CMK (cell line): ENCODE measurements around the gene FNBP1.

Experiments used
- DNase-seq: peaks from one replicate; pipeline ENCODE4 v3.0.0-alpha.2; 2010; ENCODE audit warnings: low read depth

The FNBP1 gene

DNA sequence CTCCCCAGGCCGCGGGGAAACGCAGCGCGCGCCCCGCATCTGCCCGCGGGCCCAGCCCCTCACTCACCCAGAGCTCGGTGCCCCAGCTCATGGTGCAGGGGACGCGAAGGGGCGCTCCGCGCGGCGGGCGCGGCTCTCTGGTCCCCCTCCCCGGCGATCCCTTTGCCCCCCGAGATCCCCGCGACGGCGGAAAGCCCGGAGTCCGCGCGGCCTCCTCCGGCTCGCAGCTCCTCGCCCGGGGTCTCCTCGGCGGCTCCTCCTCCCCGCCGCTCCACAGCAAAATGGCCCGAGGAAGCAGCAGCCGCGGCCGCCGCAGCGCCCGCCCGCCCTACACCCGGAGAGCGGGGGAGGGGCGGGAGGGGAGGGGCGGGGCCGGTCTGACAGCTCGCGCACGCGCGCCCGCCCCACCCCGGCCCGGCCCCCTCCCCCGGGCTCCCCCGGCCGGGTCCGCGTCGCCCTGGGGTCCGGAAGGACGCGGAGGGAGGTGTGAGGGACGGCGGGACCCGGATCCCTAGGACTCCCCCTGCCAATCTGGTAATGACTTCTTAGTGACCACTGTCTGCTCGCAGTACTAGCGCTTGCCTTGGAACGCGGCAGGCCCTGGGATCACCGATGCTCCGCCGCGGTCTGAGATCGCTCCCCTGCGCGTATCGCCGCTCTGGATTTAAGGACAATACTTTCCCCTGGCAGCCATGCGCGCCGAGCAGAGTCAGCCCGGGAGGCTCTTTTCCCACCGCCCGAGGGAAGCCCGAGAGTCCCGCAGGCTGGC lies at the start of gene FNBP1:
Gene FNBP1, minus strand, starts transcription at position 305 of the 769 bp plus-strand sequence. Its CDS starts 214 bp downstream, at position 91.
- peak; percentile 51 for DNase-seq

GRCh38 chr9:130090915-130091314 lies 47.9 kb upstream of the FNBP1 start:
- no peak for DNase-seq

DNA sequence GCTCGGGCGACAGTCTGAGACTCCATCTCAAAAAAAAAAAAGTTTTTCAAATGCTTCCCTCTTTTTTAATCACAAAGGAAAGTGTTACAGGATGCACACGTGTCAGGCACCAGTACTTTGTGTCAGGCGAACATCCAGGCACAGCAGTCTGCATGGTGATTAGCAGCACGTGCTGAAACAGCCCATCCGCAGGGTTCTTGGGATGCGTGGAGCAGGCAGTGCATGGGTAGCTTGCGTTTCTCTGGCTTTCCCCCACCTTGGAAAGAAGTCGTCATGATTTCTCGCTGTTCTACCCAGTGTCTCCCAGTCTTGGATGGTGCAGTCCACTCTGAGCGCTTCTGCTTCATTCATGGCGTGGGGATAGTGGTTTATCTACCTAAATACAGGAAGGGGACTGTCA lies 46.2 kb upstream of the FNBP1 start:
- DNase-seq: no peak

DNA sequence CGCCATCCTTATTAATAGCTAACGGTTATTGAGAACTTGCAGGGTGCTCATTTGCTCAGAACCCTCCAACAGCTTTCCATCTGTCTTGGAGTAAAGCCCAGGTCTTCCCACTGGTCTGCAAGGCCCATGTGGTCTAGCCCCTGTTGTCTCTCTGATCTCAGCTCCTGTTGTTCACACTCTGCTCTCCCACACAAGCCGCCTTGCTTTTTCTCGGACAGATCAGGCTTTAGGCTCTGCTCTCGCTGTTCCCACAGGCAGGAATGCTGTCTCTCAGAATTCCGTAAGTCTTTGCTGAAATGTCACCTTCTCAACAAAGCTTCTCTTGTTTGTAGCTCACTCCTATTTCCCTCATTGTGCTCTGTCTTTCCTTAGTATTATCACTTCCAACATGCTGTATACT lies 45.1 kb upstream of the FNBP1 start:
- no peak for DNase-seq

DNA sequence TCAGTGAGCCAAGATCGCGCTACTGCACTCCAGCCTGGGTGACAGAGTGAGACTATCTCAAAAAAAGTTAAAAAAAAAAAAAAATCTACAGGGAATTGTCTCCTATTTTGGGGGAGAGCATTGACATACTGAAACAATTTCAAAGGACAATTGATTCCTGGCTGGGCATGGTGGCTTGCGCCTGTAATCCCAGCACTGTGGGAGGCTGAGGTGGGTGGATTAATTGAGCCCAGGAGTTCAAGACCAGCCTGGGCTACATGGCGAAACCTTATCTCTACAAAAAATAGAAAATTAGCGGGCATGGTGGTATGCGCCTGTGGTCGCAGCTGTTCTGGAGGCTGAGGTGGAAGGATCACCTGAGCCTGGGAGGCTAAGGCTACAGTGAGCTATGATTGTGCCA lies 41.3 kb upstream of the FNBP1 start:
- no peak for DNase-seq

GRCh38 chr9:130078547-130078946 lies 35.6 kb upstream of the FNBP1 start:
- no peak for DNase-seq

- no peak for DNase-seq
Observed at GRCh38 chr9:130073373-130073772, 30.4 kb upstream of the FNBP1 start.

DNA sequence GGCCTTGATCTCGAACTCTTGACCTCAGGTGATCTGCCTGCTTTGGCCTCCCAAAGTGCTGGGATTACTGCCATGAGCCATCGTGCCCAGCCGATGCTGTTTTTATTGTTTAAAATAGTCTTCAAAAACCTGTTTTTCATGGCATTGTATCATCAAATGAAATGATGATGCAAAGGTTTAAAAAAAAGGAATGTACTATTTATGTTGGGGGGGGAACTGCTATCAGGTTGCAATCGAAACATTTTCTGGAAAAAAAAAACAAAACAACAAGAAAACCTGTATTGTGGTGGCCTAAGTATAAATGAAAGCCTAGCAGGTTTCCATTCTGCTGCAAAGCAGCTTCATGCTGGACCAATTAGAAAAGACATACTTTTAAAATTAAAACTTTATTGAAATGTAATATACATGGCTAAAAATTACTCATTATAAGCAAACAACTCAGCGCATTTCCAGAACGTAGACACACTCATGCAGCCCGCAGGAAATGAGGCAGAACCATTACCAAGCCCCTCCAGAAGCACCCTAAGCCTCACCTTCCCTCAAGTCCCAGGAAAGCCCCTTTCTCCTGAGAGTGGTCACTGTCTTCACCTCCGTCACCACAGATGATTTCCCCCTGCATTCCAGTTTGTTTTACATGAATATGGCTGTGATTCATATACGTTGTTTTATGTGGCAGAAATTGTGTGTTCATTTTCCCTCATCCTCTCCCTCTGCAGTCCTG lies 29.7 kb upstream of the FNBP1 start:
- DNase-seq: no peak

DNA sequence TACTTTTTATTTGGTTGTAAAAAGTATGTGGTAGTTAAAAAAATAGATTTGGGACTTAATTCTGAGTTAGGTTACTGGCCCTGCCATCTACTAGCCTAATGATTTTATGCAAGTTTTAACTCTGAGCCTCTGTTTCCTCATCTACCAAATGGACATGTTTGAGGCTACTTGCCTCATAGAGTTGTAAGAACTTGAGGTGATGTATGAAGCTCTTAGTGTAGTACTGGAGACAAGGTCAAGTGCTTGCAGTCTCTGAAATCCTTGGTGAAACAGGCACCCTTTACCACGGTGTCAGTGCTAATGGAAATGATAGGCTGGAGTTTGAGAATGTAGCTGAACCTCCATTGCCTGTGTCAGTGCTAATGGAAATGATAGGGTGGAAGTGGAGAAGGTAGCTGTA lies 26.1 kb upstream of the FNBP1 start:
- DNase-seq: no peak

GRCh38 chr9:130064621-130065020 lies 21.6 kb upstream of the FNBP1 start:
- no peak for DNase-seq

DNA sequence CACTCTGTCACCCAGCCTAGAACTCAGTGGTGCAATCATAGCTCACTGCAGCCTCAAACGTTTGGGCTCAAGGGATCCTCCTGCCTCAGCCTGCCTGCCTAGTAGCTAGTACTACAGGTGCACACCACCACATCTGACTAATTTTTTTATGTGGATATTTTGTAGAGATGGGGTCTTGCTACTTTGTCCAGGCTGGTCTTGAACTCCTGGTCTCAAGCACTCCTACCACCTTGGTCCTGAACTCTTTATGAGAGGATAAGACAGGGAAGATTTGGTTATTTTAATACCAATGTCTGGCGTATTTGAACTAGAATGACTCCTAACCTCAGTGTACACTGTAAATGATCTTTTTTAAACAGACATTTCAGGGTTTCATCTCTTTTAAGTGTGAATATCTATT lies 19.8 kb upstream of the FNBP1 start:
- DNase-seq: no peak

- no peak for DNase-seq
Observed at GRCh38 chr9:130060296-130060695, 17.3 kb upstream of the FNBP1 start.

DNA sequence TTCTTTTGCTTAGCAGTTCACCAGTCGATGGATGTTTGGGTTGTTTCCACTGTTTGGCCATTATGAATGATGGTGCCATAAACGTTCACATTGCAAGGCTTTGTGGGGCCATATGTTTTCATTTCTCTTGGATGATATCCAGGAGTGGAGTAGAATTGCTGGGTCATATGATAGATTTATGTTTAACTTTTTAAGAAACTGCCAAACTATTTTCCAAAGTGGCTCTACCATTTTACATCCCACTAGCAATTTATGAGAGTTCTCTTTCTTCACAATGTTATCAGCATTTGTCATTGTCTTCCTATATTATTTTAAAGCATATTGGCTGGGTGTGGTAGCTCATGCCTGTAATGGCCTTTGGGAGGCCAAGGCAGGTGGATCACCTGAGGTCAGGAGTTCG lies 15.9 kb upstream of the FNBP1 start:
- no peak for DNase-seq

GRCh38 chr9:130058154-130058553 lies 15.2 kb upstream of the FNBP1 start:
- DNase-seq: peak; percentile 52

- no peak for DNase-seq
Observed at GRCh38 chr9:130054820-130055219, 11.8 kb upstream of the FNBP1 start.

- no peak for DNase-seq
Observed at GRCh38 chr9:130054325-130054786, 11.4 kb upstream of the FNBP1 start.

GRCh38 chr9:130053504-130054324 lies 10.7 kb upstream of the FNBP1 start, which contains the start of gene GPR107:
GPR107 (plus strand) TSS chr9:130053906; CDS start chr9:130053933, 27 bp downstream.
- peak; percentile 58 for DNase-seq

- DNase-seq: no peak
Observed at GRCh38 chr9:130053109-130053503, 10.1 kb upstream of the FNBP1 start.

DNA sequence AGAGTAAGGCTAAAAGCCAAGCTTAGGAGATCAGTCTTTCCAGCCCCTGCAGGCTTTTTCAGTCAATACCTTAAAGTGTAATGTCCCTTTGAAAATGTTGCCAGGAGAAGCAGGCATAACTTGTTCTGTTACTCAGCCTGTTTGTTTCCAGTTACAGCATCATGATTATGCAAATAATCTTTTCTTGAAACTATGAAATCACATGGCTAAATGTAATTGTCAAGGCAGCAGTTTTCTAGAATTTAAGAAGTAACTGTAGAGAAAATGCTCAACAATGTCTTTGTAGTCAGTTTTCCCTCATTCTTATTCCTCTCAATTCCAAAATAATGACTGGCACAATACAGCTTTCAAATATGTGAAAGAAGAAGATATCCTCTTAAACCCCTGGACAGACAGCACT lies 8.9 kb upstream of the FNBP1 start:
- no peak for DNase-seq

- no peak for DNase-seq
Observed at GRCh38 chr9:130050462-130050861, 7.5 kb upstream of the FNBP1 start.

- DNase-seq: no peak
Observed at GRCh38 chr9:130049431-130050210, 6.6 kb upstream of the FNBP1 start.
